ENCODE measurements around the gene LRRIQ4.

Gene LRRIQ4

DNA sequence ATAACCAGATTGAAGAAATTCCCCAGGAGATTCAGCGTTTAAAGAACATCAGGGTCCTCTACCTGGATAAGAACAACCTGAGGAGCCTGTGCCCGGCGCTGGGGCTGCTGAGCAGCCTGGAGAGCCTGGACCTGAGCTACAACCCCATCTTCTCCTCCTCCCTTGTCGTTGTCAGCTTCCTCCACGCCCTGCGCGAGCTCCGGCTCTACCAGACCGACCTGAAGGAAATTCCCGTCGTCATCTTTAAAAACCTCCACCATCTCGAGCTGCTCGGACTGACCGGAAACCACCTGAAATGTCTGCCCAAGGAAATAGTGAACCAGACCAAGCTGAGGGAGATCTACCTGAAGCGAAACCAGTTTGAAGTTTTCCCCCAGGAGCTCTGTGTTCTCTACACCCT is 9.4 kb downstream of the LRRIQ4 start:
- no peaks in the 10 kb centered on the region for H3K4me1 ChIP-seq
- no peak for DNase-seq (ENCODE audit: low spot score in 2 of 2)
- H3K36me3 ChIP-seq (replicated peaks), result no peaks in the 10 kb centered on the region
- H3K4me3 ChIP-seq, result no peak overlapping the region
- in situ Hi-C loops (cut with MboI; ENCODE audit: low sequenced_read_pairs), result no loop called here
- H3K9me3 ChIP-seq, result no peaks in the 10 kb centered on the region
- no peaks in the 10 kb centered on the region for H3K27me3 ChIP-seq (ENCODE audit: low read depth)

DNA sequence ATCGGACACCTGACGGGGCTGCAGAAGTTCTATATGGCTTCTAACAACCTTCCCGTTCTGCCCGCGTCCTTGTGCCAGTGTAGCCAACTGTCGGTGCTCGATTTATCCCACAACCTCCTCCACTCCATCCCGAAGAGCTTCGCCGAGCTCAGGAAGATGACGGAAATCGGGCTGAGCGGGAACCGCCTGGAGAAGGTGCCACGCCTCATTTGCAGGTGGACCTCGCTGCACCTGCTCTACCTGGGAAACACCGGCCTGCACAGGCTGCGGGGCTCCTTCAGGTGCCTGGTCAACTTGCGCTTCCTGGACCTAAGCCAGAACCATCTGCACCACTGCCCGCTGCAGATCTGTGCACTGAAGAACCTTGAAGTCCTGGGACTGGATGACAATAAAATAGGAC is 9.9 kb downstream of the LRRIQ4 start:
- in situ Hi-C loops (cut with MboI; ENCODE audit: low sequenced_read_pairs), result no loop called here
- no peaks in the 10 kb centered on the region for H3K36me3 ChIP-seq (replicated peaks)
- no peaks in the 10 kb centered on the region for H3K27me3 ChIP-seq (ENCODE audit: low read depth)
- H3K4me3 ChIP-seq, result no peak overlapping the region
- no peaks in the 10 kb centered on the region for H3K9me3 ChIP-seq
- no peak for DNase-seq (ENCODE audit: low spot score in 2 of 2)
- H3K4me1 ChIP-seq, result no peaks in the 10 kb centered on the region

DNA sequence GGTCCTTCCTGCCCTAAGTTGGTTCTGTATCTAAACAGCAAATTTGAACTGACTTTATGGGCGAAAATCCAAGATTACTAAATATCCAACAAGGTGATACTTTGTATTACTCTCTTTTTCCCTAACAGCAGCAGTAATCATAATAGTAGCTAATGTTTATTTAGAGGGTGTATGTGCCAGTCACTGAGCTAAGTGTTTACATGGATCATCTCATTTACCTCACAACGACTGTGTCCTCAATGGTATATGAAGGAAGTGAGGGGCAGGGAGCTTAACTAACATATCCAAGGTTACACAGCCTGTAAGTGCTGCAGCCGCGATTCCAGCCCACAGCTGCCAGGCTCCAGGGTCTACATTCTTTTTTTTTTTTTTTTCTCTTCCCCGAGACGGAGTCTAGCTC is 10.3 kb downstream of the LRRIQ4 start:
- no peaks in the 10 kb centered on the region for H3K36me3 ChIP-seq (replicated peaks)
- no peaks in the 10 kb centered on the region for H3K27me3 ChIP-seq (ENCODE audit: low read depth)
- H3K4me3 ChIP-seq, result no peak overlapping the region
- DNase-seq (ENCODE audit: low spot score in 2 of 2), result no peak
- H3K4me1 ChIP-seq, result no peaks in the 10 kb centered on the region
- in situ Hi-C loops (cut with MboI; ENCODE audit: low sequenced_read_pairs), result no loop called here
- H3K9me3 ChIP-seq, result no peaks in the 10 kb centered on the region

DNA sequence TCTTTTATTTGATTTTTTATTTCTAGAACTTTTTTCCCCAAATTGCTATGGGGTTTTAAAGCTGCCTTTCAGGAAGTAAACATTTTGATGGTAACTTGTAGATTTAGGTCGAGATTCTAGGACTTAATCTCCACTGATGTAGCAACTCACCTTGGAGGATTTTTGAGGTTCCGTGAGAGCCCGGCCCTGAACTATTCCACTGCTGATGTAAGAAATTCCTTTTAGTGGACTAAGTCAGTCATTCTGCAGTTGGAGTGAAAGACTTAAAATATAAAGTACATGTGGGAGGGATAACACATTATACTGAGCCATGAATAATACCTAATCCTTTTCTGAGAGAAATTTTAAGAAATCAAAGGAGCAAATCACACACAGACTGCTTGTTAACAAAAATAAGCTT is 12.6 kb downstream of the LRRIQ4 start:
- Histone ChIP-seq H3K4me3 (no peak overlapping the region), H3K27me3 (ENCODE audit: low read depth) (no peaks in the 10 kb centered on the region), H3K4me1 (no peaks in the 10 kb centered on the region), H3K9me3 (no peaks in the 10 kb centered on the region), H3K36me3 (replicated peaks) (no peaks in the 10 kb centered on the region)
- no peak for DNase-seq (ENCODE audit: low spot score in 2 of 2)
- in situ Hi-C loops (cut with MboI; ENCODE audit: low sequenced_read_pairs), result no loop called here

DNA sequence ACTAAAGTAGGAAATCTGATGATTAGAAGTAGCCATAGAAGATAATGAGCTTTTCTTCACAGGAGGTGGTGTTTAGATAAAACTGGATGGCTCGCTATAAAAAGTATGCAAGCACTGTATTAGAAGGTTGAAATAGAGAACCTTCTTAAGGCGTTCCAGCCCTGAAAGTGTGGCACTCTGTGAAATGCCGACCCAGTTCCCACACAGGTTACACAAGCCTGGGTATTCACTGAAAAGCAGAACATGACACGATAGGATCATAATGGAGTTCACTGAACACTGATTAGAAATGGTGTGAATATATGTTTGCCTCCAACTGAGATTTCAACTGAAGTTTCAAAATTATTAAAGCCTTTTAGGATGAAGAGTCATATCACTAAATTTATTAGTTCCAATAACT is 15.0 kb downstream of the LRRIQ4 start:
- Histone ChIP-seq H3K4me3 (no peak overlapping the region), H3K27me3 (ENCODE audit: low read depth) (no peaks in the 10 kb centered on the region), H3K9me3 (no peaks in the 10 kb centered on the region), H3K4me1 (no peaks in the 10 kb centered on the region), H3K36me3 (replicated peaks) (no peaks in the 10 kb centered on the region)
- no peak for DNase-seq (ENCODE audit: low spot score in 2 of 2)
- in situ Hi-C loops (cut with MboI; ENCODE audit: low sequenced_read_pairs), result no loop called here

DNA sequence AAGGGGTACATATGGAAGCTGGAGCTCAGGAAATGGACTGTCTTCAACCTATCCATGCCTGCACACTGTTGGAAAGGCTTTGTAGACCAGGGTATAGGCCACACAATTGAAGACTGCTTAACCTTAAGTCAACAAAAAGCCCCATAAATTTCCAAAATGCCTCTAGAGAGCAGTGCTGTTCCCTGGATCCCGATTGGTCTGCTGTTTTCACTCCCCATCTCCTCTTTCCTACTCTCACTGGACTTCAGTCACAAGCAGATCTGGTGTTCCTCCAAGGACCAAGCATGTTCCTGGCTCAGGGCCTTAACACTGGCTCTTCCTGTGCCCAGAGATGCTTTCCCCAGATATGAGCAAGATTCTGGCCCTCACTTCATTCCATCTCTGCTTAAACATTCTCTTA is 22.9 kb downstream of the LRRIQ4 start:
- no peaks in the 10 kb centered on the region for H3K9me3 ChIP-seq
- in situ Hi-C loops (cut with MboI; ENCODE audit: low sequenced_read_pairs), result no loop called here
- no peak overlapping the region for H3K4me3 ChIP-seq
- H3K27me3 ChIP-seq (ENCODE audit: low read depth), result no peaks in the 10 kb centered on the region
- H3K4me1 ChIP-seq, result peaks cover 42% of the 10 kb centered on the region
- peak; percentile 49 to 77 for DNase-seq (ENCODE audit: low spot score in 2 of 2)
- H3K36me3 ChIP-seq (replicated peaks), result no peaks in the 10 kb centered on the region

DNA sequence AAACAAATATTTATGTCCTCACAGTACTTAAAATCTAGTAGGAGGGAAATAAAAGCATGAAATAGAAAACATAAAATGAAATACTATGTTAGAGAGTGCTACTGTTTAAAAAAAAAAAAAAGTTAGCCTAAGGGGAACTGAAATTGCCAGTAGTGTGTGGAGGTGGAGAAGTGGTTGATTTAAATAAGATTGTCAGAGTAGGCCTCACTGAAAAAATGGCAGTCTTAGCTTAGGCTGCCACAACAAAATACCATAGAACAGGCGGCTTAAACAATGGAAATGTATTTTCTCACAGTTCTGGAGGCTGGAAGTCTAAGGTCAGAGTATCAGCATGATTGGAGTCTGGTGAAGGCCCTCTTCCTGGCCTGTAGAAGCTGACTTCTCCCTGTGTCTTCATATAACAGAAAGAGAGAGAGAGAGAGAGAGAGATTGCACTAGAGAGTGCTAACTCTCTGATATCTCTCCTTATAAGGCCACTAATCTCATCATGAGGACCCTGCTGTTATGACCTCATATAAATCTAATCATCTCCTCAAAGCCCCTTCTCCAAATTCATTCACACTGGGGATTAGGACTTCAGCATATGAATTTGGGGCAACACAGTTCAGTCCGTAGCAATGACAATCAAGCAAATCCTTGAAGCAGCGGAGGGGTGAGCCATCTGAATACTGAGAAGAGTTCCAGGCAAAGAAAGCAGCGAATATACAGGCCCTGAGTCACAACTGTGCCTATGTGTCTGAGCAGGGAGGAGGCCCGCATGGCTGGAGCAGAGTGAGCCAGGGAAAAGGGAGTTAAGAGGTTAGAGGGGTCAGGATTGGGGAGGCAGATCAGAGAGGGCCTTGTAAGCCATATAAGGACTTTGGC is 23.6 kb downstream of the LRRIQ4 start:
- Histone ChIP-seq H3K4me3 (no peak overlapping the region), H3K36me3 (replicated peaks) (no peaks in the 10 kb centered on the region), H3K9me3 (no peaks in the 10 kb centered on the region), H3K4me1 (peaks cover 42% of the 10 kb centered on the region), H3K27me3 (ENCODE audit: low read depth) (no peaks in the 10 kb centered on the region)
- in situ Hi-C loops (cut with MboI; ENCODE audit: low sequenced_read_pairs), result no loop called here
- peak; percentile 75 to 85 for DNase-seq (ENCODE audit: low spot score in 2 of 2)

DNA sequence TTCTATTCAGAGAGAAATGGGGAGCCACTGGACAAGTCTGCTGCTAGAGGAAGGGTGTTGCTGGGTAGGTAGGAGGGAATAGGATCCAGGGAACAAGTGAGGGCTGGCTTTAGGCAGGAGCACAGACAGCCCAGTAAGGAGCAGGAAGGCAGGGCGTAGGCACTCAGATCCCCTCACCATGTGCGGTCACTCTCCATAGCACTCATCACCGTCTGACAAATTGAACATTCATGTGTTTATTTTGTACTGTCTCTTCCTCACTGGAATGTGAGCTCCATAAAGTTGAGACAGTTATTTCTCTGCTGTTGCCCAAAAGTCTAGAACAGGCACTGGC is 24.2 kb downstream of the LRRIQ4 start:
- no peak for DNase-seq (ENCODE audit: low spot score in 2 of 2)
- Histone ChIP-seq H3K4me3 (no peak overlapping the region), H3K9me3 (no peaks in the 10 kb centered on the region), H3K36me3 (replicated peaks) (no peaks in the 10 kb centered on the region), H3K27me3 (ENCODE audit: low read depth) (no peaks in the 10 kb centered on the region), H3K4me1 (peaks cover 42% of the 10 kb centered on the region)
- in situ Hi-C loops (cut with MboI; ENCODE audit: low sequenced_read_pairs), result no loop called here

DNA sequence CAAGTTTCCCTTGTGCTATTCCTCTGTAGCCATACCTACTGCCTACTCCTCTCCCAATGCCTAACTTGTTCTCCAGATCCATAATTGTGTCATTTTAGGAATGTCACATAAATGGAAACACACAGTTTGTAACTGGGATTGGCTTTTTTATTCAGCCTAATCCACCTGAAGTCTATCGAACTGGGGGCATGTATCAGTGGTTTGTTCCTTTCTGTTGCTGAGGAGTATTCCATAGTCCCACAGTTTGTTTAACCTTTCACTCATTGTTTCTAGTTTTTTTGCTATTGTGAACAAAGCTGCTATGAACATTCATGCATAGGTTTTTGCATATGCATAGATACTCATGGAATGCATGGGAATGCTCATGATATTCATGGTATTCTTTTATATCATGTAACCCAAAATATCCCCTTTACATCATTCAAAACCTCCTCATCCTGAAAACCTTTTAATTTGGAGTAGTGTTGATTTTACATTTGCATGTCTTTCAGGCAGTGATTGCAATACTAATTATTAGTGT is 25.9 kb downstream of the LRRIQ4 start:
- in situ Hi-C loops (cut with MboI; ENCODE audit: low sequenced_read_pairs), result no loop called here
- Histone ChIP-seq H3K4me3 (no peak overlapping the region), H3K27me3 (ENCODE audit: low read depth) (no peaks in the 10 kb centered on the region), H3K9me3 (no peaks in the 10 kb centered on the region), H3K36me3 (replicated peaks) (no peaks in the 10 kb centered on the region), H3K4me1 (peaks cover 42% of the 10 kb centered on the region)
- peak; percentile 52 to 97 for DNase-seq (ENCODE audit: low spot score in 2 of 2)

DNA sequence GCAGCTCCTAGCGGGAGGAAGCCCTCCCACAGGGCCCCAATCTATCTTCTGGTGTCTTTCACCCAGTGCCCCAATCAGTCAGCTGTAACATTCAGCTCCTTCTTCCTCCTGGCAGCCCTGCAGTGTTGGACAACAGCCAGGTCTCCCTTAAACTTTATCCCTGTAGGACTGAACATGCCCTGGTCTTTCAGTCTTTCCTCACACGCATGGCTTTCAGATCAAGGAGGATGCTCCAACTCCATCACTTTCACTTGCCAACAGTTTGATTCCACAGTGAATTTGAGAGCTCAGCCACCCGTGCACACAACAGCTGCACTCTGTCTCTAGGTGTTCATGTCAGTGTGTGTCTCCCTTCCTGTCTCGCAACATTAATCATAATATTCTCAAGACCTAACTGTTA is 28.5 kb downstream of the LRRIQ4 start:
- no peaks in the 10 kb centered on the region for H3K27me3 ChIP-seq (ENCODE audit: low read depth)
- no peaks in the 10 kb centered on the region for H3K9me3 ChIP-seq
- DNase-seq (ENCODE audit: low spot score in 2 of 2), result no peak
- H3K4me1 ChIP-seq, result peaks cover 30% of the 10 kb centered on the region
- no peak overlapping the region for H3K4me3 ChIP-seq
- no peaks in the 10 kb centered on the region for H3K36me3 ChIP-seq (replicated peaks)
- in situ Hi-C loops (cut with MboI; ENCODE audit: low sequenced_read_pairs), result no loop called here

DNA sequence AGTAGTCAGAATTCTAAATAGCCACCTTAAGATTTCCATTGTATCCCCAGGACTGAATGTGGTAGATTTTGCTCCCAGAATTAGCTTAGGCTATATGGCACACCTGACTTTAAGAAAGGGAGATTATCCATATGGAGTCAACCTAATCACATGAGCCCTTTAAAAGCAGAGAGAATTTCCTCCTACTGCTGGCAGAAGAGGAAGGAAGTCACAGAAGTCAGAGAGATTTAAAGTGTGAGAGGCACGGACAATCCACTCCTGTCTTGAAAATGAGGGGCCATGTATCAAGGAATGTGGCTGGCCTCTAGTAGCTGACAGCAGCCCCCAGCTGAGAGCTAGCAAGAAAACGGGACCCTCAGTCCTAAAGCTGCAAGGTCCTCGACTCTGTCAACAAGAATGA is 30.3 kb downstream of the LRRIQ4 start:
- Histone ChIP-seq H3K9me3 (no peaks in the 10 kb centered on the region), H3K4me3 (no peak overlapping the region), H3K36me3 (replicated peaks) (no peaks in the 10 kb centered on the region), H3K27me3 (ENCODE audit: low read depth) (no peaks in the 10 kb centered on the region), H3K4me1 (peaks cover 12% of the 10 kb centered on the region)
- DNase-seq (ENCODE audit: low spot score in 2 of 2), result no peak
- in situ Hi-C loops (cut with MboI; ENCODE audit: low sequenced_read_pairs), result no loop called here

DNA sequence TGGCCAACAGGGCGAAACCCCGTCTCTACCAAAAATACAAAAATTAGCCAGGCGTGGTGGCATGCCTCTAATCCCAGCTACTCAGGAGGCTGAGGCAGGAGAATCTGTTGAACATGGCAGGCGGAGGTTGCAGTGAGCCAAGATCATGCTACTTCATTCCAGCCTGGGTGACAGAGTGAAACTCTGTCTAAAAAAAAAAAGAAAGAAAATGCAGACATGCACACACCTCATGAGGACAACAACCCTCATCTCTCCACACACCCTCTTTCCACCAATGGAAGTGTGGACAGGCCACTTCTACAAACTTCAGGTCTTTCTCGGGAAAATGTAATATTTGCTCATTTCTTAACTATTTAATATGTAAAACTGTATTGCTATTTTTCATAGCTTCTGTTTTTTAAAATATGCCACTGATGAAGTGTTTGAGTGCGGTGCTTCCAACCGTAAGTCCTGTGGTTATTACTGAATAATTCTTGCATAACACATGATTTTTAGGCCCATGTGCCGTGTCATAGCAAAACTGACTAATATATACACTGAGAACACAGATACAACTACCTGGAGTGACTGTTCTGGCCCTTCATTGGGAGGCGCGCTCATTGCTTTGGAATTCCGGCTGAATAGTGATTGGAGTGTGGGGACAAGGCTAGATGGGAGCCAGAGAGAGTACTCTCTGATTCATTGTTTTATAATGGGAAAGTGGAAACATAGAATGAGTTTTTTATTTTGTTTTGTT is 34.0 kb downstream of the LRRIQ4 start:
- Histone ChIP-seq H3K4me3 (no peak overlapping the region), H3K36me3 (replicated peaks) (no peaks in the 10 kb centered on the region), H3K9me3 (no peaks in the 10 kb centered on the region), H3K27me3 (ENCODE audit: low read depth) (no peaks in the 10 kb centered on the region), H3K4me1 (no peaks in the 10 kb centered on the region)
- in situ Hi-C loops (cut with MboI; ENCODE audit: low sequenced_read_pairs), result no loop called here
- DNase-seq (ENCODE audit: low spot score in 2 of 2), result no peak

DNA sequence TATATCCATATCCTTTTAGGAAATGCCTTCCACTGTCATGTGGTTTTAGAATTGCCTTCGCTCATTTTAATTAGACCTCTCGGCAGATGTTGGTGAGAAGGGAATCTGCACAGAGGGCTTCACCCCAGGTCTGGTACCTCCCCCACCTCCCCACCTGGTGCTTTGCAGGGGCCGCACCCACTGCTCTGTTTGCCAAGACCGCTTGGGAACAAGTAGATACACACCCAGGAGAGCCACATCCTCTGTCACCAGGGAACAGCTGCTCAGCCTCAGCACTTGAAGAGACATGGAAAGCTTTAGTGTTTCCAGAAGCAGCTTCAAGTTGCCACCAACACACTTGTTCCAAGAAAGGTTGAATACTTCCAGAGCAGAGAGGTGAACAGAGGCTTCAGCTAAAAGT is 35.2 kb downstream of the LRRIQ4 start:
- in situ Hi-C loops (cut with MboI; ENCODE audit: low sequenced_read_pairs), result no loop called here
- H3K9me3 ChIP-seq, result no peaks in the 10 kb centered on the region
- H3K4me1 ChIP-seq, result no peaks in the 10 kb centered on the region
- no peaks in the 10 kb centered on the region for H3K36me3 ChIP-seq (replicated peaks)
- no peaks in the 10 kb centered on the region for H3K27me3 ChIP-seq (ENCODE audit: low read depth)
- DNase-seq (ENCODE audit: low spot score in 2 of 2), result no peak
- no peak overlapping the region for H3K4me3 ChIP-seq

DNA sequence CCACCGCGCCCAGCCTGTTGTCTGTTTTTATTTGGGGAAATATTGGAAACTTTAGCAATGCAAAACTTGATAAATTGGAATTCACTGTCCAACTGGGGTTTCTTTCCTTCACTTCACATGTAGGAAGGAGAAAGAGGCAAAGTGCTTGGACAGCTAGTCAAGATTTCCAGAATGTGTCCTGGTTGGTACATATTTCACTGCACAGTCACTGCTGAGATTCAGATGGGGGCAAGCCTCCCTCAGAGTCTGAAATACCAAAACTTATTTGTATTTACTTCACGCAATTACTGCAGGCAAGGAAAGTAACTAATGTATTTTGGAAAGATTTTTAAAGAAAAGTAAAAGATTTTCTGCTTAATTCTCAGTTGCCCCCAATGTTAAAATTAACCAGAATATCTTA is 36.1 kb downstream of the LRRIQ4 start:
- Histone ChIP-seq H3K4me1 (no peaks in the 10 kb centered on the region), H3K9me3 (no peaks in the 10 kb centered on the region), H3K4me3 (no peak overlapping the region), H3K36me3 (replicated peaks) (no peaks in the 10 kb centered on the region), H3K27me3 (ENCODE audit: low read depth) (no peaks in the 10 kb centered on the region)
- in situ Hi-C loops (cut with MboI; ENCODE audit: low sequenced_read_pairs), result no loop called here
- DNase-seq (ENCODE audit: low spot score in 2 of 2), result no peak
